PFSK-1 (cell line): Measurements from ENCODE around the gene RAET1E.

Source experiments
- FOXP2 ChIP-seq: optimal IDR thresholded peaks from 2 replicates; pipeline ENCODE3; 2011; ENCODE audit warnings: borderline replicate concordance, control low read depth, inconsistent platforms; ENCODE audit not compliant: insufficient read depth; ENCODE audit errors: extremely low read length, extremely low read depth
- POLR2AphosphoS5 ChIP-seq: IDR thresholded peaks from 2 replicates; pipeline ENCODE4 v1.6.1; 2012; ENCODE audit warnings: low read depth, mild to moderate bottlenecking, control low read depth, low read length, moderate library complexity
- REST ChIP-seq, 2 experiments: IDR thresholded peaks; 2 replicates each; pipeline versions ENCODE4 v1.6.1 to v1.8.0; 2011 to 2012; ENCODE audit warnings: low read depth in 2 of 2, low read length in 2 of 2, control low read depth in 1 of 2, inconsistent platforms in 1 of 2, mild to moderate bottlenecking in 1 of 2, moderate library complexity in 1 of 2; ENCODE audit not compliant: insufficient read depth in 1 of 2
- SIN3A ChIP-seq: IDR thresholded peaks from 2 replicates; pipeline ENCODE4 v1.6.1; 2012; ENCODE audit warnings: mild to moderate bottlenecking, low read length, moderate library complexity, borderline replicate concordance; ENCODE audit not compliant: insufficient read depth
- TAF1 ChIP-seq: IDR thresholded peaks from 2 replicates; pipeline ENCODE4 v1.6.1; 2012; ENCODE audit warnings: low read length, control low read depth, borderline replicate concordance; ENCODE audit not compliant: insufficient read depth

GRCh38 chr6:149860834-149861602 is 36.9 kb downstream of the RAET1E start:
- TF ChIP-seq TAF1 = no peak
- no peak for TF ChIP-seq POLR2AphosphoS5
- no peak for TF ChIP-seq REST (IDR thresholded peaks at IDR 0.05; ENCODE audit: insufficient read depth in 1 of 2, low read depth in 2 of 2, low read length in 2 of 2)
- TF ChIP-seq SIN3A = no peak
- no peak for TF ChIP-seq FOXP2
